Colon (tissue), 2 donors: ENCODE measurements around the gene CXCL12.

Experiments used
- FAIRE-seq: peaks from 2 replicates; lab custom pipeline; 2012; peaks lifted over from hg19 to GRCh38; lab: Jason Lieb, UNC
- donor health status: control.
- donor health status: control.

The CXCL12 gene

DNA sequence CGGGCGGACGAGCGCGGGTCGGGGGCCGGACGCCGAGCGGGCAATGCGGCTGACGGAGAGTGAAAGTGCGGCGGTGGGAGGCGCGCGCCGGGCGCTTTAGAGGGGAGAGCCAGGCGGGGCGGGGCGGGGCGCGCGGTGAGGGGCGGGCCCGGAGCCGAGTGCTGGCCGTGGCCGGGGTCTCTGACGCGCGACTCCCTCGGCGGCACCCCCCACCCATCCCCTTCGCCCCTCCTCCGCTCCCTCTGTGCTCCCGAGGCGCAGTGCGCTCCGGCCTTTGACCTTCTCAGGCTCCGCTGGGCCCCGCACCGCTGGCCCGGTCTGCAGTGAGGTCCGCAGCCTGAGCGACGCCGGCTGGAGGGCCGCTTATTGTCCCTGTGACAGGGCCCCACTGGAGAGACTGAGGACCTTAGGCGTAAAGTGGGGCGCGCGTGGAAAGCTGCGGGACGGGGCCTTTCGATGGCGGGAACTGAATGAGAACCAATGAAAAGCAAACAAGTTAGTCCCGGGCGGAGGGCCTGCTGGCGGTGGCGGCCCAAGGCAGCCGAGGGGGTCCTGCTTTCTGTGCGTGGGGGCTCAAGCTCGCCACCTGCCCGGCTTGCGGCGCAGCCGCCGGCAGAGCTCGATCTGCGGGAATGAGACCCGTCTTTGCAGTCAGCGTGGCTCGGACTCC, at the start of gene CXCL12:
TSS of gene CXCL12 (minus strand) at position 72 of the 670 bp plus-strand sequence. CDS start 92 bp downstream, outside the sequence.
- FAIRE-seq, result no peak

GRCh38 chr10:44427479-44427878, 42.6 kb upstream of the CXCL12 start:
- FAIRE-seq, result no peak

DNA sequence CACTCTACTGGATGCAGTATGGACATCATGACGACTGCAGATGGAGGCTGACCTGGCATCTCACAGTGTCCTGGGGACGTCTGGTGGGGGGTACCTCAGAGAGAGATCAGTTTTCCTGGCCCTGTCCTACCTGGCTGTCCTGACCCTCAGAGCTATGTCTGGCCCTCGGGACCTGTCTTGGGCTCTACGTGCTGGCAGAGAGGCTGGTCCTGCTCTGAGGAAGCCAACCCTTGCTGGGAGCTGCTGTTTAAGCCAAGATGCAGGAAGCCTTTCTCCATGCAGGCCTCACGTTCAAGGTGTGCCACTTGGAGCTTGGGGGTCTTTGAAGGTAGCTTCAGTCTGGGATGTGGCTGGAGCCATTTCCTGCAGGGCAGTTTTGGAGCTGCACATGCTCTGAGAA, 42.1 kb upstream of the CXCL12 start:
- no peak for FAIRE-seq

DNA sequence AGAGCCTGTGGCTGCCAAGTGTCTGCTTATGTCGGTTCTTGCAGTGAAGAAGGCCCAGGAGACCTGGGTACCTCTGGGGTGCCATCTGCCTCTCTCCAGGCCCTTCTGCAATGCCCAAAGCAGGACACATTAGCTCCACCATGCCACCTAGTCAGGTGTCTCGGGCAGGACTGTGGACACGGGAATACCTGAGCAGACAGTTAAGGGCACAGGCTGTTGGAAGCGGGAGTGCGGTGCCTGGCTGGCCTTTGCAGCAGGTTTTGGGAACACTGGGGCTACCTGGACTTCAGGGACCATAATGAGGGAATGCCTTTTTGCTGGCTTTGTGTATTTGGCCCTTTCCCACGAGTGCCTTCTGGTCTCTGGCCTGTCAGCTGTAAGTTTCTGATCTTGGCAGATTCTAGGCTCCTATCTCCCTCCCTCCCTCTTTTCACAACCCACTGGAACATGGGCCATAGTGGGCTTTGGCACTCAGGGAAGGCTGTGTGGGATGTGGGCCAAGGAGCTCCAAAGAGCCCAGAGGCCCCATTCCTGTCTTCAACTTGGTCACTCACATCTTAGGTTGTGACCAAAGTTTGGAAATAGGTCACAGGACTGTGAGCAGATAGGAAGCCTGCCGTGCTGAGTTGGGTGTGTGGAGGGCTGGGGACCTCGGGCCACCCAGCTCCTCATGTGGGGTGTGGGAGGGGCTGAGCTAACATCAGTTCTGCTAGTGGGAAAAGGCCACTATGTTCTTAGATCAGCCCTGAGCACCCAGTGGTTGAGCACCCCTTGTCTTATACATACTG, 41.5 kb upstream of the CXCL12 start:
- no peak for FAIRE-seq

DNA sequence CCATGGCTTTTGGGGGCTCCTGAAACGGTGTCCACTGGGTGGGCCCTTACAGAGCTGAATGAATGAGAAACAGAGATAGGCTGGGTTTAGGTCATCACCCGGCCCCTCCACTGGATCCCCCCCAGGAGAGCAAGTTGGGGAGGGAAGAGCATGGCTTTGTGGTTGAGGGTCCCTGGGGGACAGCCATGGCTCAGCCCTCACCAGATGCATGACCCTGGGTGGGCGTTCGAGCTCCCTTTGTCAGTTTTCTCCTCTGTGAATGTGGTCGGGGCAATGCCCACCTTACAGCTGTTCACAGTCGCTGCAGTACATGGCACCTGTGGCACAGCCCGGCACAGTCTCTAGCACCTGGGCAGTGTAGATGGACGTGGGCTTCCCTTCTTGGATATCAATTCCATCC, 40.6 kb upstream of the CXCL12 start:
- no peak for FAIRE-seq

GRCh38 chr10:44424957-44425356, 40.1 kb upstream of the CXCL12 start:
- no peak for FAIRE-seq

DNA sequence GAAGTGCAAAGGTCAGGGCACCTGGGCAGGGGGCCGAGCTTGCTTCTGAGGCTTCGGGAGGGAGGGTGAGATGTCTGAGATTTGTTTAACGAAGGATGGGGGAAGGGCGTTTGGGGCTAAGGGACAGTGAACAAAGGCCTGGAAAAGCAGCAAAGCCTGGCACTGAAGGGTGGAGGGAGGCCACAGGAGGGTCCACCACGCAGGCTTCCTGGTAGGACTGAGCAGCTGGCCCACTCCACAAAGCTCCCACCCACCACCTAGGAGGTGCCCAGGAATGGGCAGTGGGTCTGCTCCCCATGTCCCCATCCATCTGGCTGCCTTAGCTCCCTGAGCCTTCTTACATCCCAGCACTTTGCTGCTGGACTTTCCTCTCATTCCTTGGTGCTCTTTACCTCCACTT, 39.4 kb upstream of the CXCL12 start:
- no peak for FAIRE-seq

DNA sequence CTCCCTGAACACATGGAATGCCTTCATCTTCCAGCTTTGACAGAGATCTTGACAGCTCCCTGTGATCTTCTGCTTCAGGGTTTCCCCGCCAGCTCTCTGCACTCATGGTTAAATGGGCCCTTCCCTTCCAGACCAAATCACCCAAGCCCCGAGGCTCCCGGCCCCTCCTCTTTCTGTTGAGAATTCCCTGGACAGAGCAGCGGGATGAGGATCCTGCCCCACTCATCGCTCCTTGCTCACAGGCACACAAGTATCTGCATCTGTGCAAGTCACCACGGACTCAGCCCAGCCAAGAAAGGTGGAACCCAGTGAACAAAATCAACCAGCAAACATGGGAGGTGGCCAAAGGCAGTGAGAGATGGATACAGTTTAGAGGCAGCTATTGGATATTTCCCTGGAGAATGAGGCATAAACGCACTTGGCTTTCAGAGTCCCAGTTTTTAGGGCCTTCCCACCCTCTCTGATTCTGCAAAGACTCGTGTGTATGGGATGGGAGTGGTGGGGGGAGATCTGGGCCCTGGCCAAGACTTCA, 37.7 kb upstream of the CXCL12 start:
- no peak for FAIRE-seq

GRCh38 chr10:44422153-44422552, 37.3 kb upstream of the CXCL12 start:
- no peak for FAIRE-seq

DNA sequence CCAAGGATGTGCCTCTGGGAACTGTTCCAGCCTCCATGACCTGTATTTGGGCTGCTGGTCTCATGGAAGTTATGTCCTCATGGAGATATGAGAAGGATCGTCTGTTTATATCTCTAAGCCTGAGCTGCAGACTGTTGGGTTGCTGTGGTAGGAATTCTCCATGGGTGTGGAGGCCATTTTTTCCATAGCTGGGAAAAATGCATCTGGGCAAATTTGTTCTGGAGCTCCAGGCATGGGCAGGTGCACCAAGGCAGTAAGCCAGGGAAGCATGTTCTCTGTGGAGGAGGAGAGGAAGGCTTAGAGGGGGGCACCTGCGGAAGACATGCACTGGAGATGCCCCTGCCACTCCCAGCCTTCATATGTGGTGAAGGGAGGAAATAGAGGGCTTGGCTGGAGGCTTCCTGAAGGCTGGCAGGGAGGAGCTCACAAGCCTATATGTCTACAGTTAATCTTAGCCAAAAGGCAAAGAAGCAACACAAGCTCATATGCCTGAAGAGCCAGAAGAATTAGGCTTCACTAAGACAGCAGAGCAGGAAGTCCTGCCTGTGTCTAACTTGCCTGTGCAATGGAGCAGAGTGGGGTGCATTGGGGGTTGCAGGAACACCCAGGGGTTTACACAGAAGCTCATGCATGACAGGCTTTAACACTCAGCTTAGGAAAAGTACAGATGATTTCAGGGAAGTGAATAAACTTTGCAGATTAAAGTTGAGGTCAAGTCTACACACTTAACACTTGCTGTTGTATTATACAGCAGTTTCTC, 35.1 kb upstream of the CXCL12 start:
- FAIRE-seq, result no peak

GRCh38 chr10:44418637-44419036, 33.7 kb upstream of the CXCL12 start:
- no peak for FAIRE-seq

DNA sequence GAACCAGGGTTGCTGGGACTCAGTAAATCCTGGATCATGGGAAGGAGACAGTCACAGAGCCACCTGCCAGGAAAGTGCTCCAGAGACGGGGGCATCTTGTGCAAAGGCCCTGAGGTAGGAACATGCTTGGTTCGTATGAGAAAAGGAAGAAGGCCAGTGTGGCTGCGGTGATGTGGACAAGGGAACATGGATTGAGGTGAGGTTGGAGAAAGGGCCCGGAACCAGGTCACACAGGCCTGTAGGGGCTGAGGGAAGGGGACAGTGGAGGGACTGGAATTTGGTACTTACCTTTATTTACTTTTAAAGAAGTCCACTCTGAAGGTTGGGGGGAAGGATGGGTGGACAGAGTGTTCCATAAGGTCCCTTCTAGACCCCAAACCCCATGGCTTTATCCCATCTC, 32.9 kb upstream of the CXCL12 start:
- FAIRE-seq, result no peak

GRCh38 chr10:44416936-44417335, 32.0 kb upstream of the CXCL12 start:
- no peak for FAIRE-seq

- FAIRE-seq, result no peak
These were observed 31.3 kb upstream of the CXCL12 start for GRCh38 chr10:44416021-44416771.

- FAIRE-seq, result no peak
These were observed 30.2 kb upstream of the CXCL12 start for GRCh38 chr10:44415121-44415520.

GRCh38 chr10:44413416-44413815, 28.5 kb upstream of the CXCL12 start:
- FAIRE-seq, result no peak

- FAIRE-seq, result no peak
These were observed 26.4 kb upstream of the CXCL12 start for GRCh38 chr10:44411251-44411650.

DNA sequence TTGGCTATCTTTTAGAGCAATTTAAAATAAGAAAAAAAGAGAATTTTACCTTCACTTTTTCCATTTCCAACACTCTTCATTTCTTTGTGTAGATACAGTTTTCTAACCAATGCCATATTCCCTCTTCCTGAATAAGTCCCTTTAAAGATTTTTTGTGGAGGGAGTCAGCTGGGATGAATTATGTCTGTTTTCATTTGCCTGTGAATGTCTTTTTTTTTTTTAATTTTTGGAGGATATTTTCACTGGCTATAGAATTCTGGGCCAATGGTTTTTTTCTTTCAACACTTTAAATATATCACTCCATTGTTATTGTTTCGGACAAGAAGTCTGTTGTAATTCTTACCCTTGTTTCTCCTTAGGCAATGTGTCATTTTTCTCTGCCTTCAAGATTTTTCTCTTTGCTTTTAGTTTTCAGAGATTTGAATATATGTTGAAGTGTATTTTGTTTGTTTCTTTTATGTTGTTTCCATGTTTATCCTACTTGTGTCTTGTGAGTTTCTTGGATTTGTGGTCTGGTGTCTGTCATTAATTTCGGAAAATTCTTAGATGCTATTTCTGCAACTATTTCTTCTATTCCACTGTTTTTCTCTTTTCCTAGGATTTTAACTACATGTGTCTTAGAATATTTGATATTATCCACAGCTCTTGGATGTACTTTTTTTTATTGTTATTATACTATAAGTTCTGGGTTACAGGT, 20.0 kb upstream of the CXCL12 start:
- FAIRE-seq, result no peak

DNA sequence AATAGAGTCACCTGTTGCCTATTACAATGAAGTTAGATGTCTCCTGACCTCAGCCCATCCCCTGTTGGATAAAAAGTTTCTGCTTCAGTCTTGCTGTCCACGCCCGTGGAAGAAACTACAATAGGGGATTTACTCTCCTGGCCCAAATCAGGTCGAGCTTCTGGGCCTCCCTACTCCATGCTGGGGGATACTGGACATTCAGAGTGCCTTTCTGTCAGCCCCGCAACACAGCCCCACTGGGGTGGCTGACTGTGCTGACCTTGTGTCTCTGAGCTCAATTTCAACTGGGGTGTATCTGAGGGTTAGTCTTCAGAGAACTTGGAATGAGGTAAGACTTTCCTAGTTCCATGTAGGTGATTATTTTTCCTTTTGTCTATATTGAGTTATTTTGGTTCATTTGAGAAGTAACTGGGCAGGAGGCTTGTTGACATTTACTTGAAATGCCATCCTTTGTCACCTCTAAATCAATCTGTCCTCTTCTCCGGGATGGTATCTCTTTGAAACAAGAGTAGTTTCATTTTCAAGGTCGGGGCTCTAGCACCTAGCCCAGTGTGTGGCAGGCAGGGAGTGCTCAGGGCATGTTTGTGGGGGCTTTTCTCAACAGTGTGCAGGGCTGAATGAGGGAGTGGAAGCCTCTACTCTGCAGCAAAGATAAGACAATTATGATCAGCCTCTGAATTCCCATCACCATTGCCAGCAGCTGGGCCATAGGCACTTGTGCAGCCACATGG, 17.7 kb upstream of the CXCL12 start:
- FAIRE-seq, result no peak

DNA sequence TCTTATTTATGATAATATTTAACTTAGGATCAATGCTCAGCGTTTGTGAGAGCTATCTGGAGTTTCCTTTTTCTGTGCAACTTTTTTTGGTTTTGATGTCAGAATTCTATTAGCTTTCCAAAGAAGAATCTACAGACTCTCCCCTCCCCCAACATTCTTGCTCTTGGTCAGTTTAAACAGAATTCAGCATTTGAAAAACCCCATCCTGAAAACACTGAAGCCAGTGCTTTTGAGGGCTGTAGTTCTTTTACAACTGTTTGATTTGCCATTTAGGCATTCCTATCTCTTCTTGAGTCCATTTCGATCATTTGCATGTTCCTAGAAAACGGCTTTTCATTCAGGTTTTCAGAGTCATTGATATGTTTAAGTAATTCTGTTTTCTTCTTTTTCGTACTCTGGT, 15.6 kb upstream of the CXCL12 start:
- no peak for FAIRE-seq
